Glutamatergic neuron (in vitro differentiated cells): ENCODE data around the gene GPR183. TPM values are rescaled to one million over a fixed set of nuclear protein-coding genes. Genes with fewer than 3 reads are reported as not detected.

Experiments
- DNase-seq: peaks from one replicate; pipeline ENCODE4 v3.0.0; 2022
- H3K27ac Mint-ChIP-seq: one replicate; pipeline ENCODE4 v1.8.0; 2020; ENCODE audit warnings: mild to moderate bottlenecking, mixed read lengths, inconsistent platforms; ENCODE audit not compliant: unreplicated experiment
- H3K27me3 Mint-ChIP-seq: one replicate; pipeline ENCODE4 v1.8.0; 2020; ENCODE audit warnings: mild to moderate bottlenecking, moderate library complexity, mixed read lengths, inconsistent platforms; ENCODE audit not compliant: unreplicated experiment
- H3K36me3 Mint-ChIP-seq: one replicate; pipeline ENCODE4 v1.8.0; 2020; ENCODE audit warnings: mild to moderate bottlenecking, mixed read lengths, inconsistent platforms; ENCODE audit not compliant: unreplicated experiment
- H3K4me1 Mint-ChIP-seq: one replicate; pipeline ENCODE4 v1.8.0; 2020; ENCODE audit warnings: mild to moderate bottlenecking, low read depth, mixed read lengths, inconsistent platforms; ENCODE audit not compliant: unreplicated experiment
- H3K4me3 Mint-ChIP-seq: one replicate; pipeline ENCODE4 v1.8.0; 2020; ENCODE audit warnings: mild to moderate bottlenecking, mixed read lengths, inconsistent platforms; ENCODE audit not compliant: unreplicated experiment
- H3K9me3 Mint-ChIP-seq: one replicate; pipeline ENCODE4 v1.8.0; 2020; ENCODE audit warnings: mild to moderate bottlenecking, moderate library complexity, mixed read lengths, inconsistent platforms; ENCODE audit not compliant: unreplicated experiment
- CTCF ChIP-seq: fragments of 200-600 bp; sonication (generic); IDR thresholded peaks from one replicate; pipeline ENCODE4 v1.5.0; 2021; ENCODE audit not compliant: partially characterized antibody, unreplicated experiment
- total RNA-seq: library from RNA; stranded (reverse); fragmentation: NEBNext Ultra II Directional; extraction: Animal tissue kit (Norgen Biotek cat#: 25700); gene quantifications from one replicate; pipeline ENCODE4 v1.2.1, GENCODE V29; 2021; ENCODE audit not compliant: unreplicated experiment

GPR183 gene
- total RNA-seq, 1 donor from 2014 or later, result not detected

DNA sequence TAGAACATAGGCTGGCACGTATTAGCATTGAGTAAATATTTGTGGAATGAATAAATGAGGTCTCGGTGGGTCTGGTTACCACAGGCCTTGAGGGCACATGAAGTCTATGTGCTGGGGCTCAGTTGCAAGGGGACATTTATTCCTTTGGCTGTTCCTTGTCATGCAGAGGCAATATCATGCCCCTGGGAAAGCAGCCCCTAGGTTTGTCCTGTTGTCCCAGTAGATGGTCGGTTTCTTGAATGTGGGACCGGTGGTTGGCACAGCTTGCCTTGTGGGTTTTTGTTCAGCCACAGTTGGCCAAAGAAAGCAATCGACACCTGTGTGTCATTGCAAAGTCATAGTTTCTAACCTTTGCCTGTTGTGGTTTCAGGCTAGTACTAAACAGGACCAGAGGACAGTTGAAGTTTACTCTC lies 24.7 kb upstream of the GPR183 start:
- peaks cover 1% of the 10 kb centered on the region for H3K9me3 Mint-ChIP-seq
- DNase-seq, result no peak
- no peak for TF ChIP-seq CTCF
- peaks cover 2% of the 10 kb centered on the region for H3K27me3 Mint-ChIP-seq
- no peaks in the 10 kb centered on the region for H3K36me3 Mint-ChIP-seq
- H3K4me3 Mint-ChIP-seq, result no peak overlapping the region
- H3K4me1 Mint-ChIP-seq, result peaks cover 6% of the 10 kb centered on the region
- no peak overlapping the region for H3K27ac Mint-ChIP-seq

DNA sequence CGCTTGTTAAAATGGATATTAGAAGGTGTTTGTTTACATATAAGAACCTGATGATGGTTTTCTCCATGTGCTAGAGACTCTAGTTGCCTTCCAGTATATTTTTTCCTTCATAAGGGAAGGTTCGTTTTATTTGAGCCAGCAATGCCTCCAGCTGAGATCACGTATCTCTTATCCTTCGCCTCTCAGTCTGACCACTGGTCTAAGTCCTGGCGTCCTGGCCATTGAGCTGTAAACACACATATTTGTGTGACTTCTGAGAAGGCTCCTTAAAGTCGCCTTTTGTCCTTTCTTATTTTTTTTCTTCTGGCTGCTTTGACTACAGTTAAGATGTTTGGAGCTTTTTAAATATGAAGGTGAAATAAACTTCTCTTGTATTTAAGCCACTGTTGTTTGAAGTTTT lies 23.7 kb upstream of the GPR183 start:
- peaks cover 2% of the 10 kb centered on the region for H3K27me3 Mint-ChIP-seq
- DNase-seq, result no peak
- no peak overlapping the region for H3K4me3 Mint-ChIP-seq
- no peaks in the 10 kb centered on the region for H3K36me3 Mint-ChIP-seq
- no peak overlapping the region for H3K27ac Mint-ChIP-seq
- peaks cover 6% of the 10 kb centered on the region for H3K4me1 Mint-ChIP-seq
- peaks cover 1% of the 10 kb centered on the region for H3K9me3 Mint-ChIP-seq
- no peak for TF ChIP-seq CTCF

DNA sequence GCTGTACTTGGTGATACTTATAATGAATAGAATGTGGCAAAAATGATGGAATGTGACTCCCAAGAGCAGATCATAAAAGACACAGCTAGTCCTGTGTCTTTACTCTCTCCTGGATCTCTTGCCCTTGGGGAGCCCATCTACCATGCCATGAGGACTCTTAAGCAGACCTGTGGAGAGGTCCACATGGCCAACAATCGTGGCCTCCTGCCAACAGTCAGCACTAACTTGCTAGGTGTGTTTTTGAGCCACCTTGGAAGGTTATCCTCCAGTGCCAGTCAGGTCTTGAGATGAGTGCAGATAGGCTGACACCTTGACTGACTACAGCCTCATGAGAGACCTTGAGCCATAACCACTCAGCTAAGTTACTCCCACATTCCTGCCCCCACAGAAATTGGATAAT lies 22.3 kb upstream of the GPR183 start:
- Mint-ChIP-seq H3K27ac (no peak overlapping the region), H3K9me3 (peaks cover 1% of the 10 kb centered on the region), H3K4me3 (no peak overlapping the region), H3K27me3 (no peaks in the 10 kb centered on the region), H3K4me1 (peaks cover 3% of the 10 kb centered on the region), H3K36me3 (no peaks in the 10 kb centered on the region)
- DNase-seq, result no peak
- no peak for TF ChIP-seq CTCF

- Mint-ChIP-seq H3K4me1 (peaks cover 3% of the 10 kb centered on the region), H3K36me3 (no peaks in the 10 kb centered on the region), H3K27ac (no peak overlapping the region), H3K27me3 (no peaks in the 10 kb centered on the region), H3K9me3 (no peaks in the 10 kb centered on the region), H3K4me3 (no peak overlapping the region)
- no peak for DNase-seq
- no peak for TF ChIP-seq CTCF
Measured at GRCh38 chr13:99327761-99328160, 20.6 kb upstream of the GPR183 start.

GRCh38 chr13:99327126-99327525 lies 19.9 kb upstream of the GPR183 start:
- no peaks in the 10 kb centered on the region for H3K27me3 Mint-ChIP-seq
- no peak for DNase-seq
- no peak overlapping the region for H3K4me3 Mint-ChIP-seq
- no peak overlapping the region for H3K27ac Mint-ChIP-seq
- no peaks in the 10 kb centered on the region for H3K36me3 Mint-ChIP-seq
- TF ChIP-seq CTCF, result no peak
- H3K4me1 Mint-ChIP-seq, result no peaks in the 10 kb centered on the region
- H3K9me3 Mint-ChIP-seq, result no peaks in the 10 kb centered on the region
